HG03439 (cell line): ENCODE data around the gene LYG1.
"Not testable (repeated sequence)": the region's sequence is repeated elsewhere in the genome, so short reads cannot be mapped to it uniquely, and the experiment has no call there.

Source experiments
- ATAC-seq: cut with Tn5 transposase; IDR thresholded peaks from one replicate; pipeline ENCODE4 v1.9.1; 2021; ENCODE audit warnings: mild to moderate bottlenecking, moderate library complexity; ENCODE audit not compliant: unreplicated experiment

Gene LYG1

DNA sequence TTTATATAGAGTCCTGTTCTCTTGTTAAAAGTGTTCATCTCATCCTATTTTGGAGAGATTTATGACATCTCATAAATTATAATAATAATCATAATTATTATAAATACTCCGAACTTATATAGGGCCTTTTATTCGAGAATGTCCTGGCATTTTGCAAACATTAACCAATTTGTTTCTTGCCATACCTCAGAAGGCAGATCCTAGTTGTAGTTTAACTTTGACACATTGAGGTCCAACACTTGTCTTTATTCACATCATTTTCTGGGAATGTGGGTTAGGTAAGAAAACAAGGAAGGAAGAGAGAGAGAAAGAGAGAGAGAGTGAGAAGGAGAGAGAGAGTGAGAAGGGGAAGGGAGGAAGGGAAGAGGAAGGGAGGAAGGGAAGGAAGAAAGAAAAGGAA, at the start of gene LYG1:
TSS of gene LYG1 (minus strand) at position 101 of the 400 bp plus-strand sequence. CDS start 5,527 bp downstream, outside the sequence.
- not testable (repeated sequence) for ATAC-seq

DNA sequence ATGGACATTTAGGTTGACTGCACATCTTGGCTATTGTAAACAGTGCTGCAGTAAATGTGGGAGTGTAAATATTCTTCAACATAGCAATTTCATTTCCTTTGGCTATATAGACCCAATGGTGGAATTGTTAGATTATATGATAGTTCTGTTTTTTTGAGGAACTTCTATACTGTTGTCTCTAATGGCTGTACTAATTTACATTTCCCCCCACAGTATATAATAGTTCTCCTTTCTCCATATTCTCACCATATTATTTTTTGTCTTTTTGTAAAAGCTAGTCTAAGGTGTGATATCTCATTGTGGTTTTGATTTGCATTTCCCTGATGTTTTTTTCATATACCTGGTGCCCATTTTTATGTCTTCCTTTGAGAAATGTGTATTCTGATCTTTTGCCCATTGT, 49.2 kb upstream of the LYG1 start:
- no peak for ATAC-seq

- ATAC-seq, result no peak
These were observed 47.2 kb upstream of the LYG1 start for GRCh38 chr2:99348173-99348572.

GRCh38 chr2:99346218-99346617, 45.2 kb upstream of the LYG1 start:
- ATAC-seq, result no peak

GRCh38 chr2:99345446-99345845, 44.4 kb upstream of the LYG1 start:
- not testable (repeated sequence) for ATAC-seq

DNA sequence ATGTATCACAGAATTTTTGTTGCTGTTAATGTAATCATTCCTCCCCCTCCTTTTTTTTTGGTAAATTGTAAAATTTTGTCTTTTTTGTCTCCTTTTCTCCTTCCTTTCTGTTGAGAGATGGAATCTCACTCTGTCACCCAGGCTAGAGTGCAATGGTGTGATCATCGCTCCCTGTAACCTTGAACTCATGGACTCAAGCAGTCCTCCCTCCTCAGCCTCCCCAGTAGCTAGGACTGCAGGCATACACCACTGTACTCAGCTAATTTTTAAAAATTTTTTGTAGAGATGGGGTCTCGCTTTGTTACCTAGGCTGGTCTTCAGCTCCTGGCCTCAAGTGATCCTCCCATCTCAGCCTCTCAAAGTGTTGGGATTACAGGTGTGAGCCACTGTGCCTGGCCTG, 41.5 kb upstream of the LYG1 start:
- no peak for ATAC-seq

- ATAC-seq, result no peak
These were observed 39.8 kb upstream of the LYG1 start for GRCh38 chr2:99340669-99341236.

DNA sequence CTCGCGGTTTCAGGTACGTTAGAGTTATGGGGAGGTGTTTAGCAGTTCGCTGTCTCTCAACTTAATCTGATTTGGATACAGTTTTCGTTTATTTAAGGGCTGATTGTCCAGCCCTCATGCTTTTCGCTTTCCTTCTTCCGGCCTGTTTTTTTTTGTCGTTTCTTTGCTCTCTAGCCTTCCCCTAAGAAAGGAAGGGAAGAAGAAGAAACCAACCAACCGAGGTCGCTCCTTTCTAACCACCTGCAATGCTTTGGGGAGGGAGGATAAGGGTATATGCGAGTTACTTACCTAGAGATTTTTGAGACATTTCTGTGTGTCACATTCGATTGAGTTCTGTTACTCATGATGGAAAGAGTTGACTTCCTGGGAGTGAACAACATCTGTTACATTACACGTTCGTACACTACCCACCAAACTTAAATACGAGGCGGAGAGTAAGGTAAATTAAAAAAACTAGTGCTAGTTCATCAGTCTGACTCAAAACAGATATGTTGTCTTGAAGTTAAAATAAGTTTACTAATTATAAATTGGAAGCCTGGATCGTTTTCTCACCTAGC, 37.1 kb upstream of the LYG1 start:
- no peak for ATAC-seq

DNA sequence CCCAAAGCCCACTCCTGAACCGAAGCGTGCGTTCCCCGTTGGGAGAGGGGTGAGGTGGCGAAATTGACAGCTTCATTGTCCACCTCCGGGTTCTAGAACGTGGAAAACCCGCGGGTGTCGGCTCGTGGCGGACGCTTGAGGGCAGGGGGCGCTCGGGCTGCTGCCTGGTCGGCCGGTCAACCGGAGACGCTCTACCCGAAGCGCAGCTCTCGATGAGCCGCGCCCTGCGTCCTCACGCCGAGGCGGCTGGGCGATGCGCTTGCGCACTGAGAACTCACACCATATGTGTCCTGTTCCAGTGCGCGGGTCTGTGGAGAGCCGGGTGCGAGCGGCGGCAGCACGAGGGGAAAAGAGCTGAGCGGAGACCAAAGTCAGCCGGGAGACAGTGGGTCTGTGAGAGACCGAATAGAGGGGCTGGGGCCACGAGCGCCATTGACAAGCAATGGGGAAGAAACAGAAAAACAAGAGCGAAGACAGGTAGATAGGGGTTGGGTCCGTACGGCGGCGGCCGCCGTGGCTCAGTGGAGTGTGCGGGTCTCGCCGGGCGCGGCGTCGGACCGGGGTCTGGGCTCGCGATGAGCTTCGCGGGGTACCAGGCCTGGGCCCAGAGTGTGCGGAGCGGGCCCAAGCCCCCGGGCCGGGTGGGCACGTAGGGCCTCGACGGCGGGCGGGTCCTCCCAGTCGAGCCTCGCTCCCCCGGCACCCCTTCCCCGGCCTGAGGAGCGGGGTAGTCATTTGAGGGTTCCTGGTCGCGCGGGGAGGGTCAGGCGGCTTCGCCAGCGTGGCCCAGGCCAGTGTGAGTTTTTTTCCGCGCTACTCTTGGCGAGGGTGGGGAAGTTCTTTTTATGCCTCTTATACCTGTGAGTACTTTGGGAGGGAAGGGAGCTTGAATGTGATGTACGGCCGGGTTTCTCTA, 36.4 kb upstream of the LYG1 start, which contains the start of gene EIF5B:
TSS of gene EIF5B (plus strand) at position 277 of the 916 bp plus-strand sequence. CDS start at position 443, 166 bp downstream.
- ATAC-seq, result peak; percentile 67

- ATAC-seq, result peak; percentile 4
These were observed 35.8 kb upstream of the LYG1 start for GRCh38 chr2:99336804-99337112.

GRCh38 chr2:99335911-99336803, 35.2 kb upstream of the LYG1 start, which contains the start of gene TXNDC9:
TXNDC9 (minus strand) TSS chr2:99336333; CDS start chr2:99333210, 3,123 bp downstream.
- ATAC-seq, result peak; percentile 75

DNA sequence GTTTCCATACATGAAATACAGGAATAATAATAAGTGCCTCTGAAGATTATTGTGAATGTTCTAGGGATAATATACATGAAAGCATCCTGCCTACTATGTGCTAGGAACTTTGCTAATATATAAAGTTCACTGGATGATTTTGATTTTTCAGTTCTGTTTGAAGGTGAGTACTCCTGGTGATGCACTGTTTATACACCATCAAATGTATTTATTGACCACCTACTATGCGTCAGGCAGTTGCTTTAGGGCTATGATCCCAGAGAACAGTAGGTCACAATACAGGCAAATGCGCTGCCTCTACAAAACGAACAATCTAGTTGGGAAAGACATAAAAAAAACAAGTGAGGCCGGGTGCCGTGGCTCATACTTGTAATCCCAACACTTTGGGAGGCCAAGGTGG, 24.4 kb upstream of the LYG1 start:
- no peak for ATAC-seq

- ATAC-seq, result not testable (repeated sequence)
These were observed 16.8 kb upstream of the LYG1 start for GRCh38 chr2:99317873-99318200.

DNA sequence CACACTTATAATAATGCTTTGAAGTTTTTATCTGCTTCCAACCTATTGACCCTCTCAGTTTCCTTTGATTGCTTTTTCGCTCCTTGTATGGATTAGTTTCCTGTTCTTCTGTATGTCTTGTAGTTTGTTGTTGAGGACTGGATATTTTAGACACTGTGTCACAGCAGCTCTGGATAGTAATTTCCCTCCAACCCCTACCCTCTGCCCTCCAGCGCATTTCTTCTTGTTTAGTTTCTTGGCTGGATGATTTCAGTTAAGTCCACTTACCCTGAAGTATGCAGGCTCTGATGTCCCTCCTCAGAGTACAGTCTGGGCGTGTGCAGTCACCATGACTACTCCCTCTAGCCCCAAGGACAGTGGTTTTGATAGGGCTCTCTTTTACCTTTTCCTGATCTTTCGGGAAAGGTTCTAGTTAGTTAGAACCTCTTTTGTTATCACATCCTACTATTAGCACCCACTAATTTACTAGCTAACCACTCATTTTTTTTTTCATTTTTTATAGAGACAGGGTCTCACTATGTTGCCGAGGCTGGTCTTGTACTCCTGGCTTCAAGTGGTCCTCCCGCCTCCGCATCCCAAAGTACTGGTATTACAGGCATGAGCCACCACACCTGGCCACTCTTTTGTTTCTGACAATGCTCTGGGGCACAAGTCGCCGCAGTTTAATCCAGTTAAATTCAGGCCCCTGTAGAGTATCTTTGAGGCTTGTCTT, 16.3 kb upstream of the LYG1 start:
- no peak for ATAC-seq

DNA sequence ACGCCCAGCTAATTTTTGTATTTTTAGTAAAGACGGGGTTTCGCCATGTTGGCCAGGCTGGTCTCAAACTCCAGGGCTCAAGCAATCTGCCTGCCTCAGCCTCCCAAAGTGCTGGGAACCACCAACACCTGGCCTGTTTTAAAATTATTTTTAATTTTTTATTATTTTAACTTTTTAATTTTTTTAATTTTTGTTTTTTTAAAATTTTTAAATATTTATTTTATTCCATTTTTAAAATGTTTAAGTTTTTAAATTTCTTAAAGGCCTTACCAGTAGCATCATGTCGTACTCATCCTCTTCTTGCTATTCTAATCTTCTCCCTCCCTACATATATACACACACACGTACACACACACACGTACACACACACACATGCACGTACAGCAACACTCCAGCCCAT, 1.4 kb downstream of the LYG1 start:
- no peak for ATAC-seq

DNA sequence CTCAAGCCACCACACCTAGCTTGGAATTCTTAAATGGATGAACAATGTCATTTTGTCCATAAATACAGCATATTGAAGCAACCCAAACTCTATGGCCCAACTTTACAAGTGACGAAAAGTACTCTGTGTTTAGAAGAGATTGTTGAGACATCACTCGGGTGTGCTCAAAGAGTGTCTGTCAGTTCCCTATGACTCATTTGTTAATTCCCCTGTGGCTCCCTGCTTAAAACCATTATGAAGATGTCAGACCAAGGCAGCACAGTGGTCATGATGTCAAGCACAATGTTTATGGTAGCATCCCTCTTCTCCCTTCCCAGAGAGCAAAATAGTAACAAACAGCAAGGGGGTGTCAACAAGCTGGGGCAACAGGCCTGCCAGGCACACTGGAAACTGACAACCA, 3.0 kb downstream of the LYG1 start:
- ATAC-seq, result no peak

- ATAC-seq, result no peak
These were observed 15.5 kb downstream of the LYG1 start for GRCh38 chr2:99285526-99285925.

GRCh38 chr2:99279969-99280695, 20.9 kb downstream of the LYG1 start:
- no peak for ATAC-seq

DNA sequence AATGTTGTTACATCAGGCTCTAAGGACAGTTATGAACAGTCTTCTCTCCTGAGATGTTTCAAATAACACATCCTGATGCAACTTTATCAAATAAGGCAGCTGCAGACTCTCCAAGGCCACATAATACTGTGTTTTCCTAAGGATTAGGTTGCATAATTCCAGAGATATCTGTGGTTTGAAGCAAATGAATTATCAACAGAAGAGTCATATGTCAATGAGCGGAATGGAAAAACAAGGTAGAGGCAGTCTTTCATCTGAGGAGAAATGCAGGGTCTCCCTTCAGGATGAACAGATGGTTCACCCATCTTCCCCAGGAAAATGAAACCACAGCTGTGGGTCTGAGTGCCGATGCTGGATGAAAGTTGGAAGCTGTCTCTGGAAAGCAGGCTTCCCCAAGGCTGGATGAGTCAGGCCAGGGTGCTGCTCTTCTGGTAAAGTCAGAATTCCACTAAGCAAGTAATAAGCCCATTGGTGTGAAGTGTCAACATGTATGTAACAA, 22.2 kb downstream of the LYG1 start:
- no peak for ATAC-seq
